Measurements from ENCODE around the gene ORC3.

GRCh38 chr6:87600576-87600975 is 10.6 kb downstream of the ORC3 start:
- no peak for TF ChIP-seq EZH2phosphoT487 (IDR thresholded peaks at IDR 0.05; ENCODE audit: insufficient read depth, low read depth)
- TF ChIP-seq EZH2 (IDR thresholded peaks at IDR 0.05; ENCODE audit: insufficient read depth, poor library complexity, severe bottlenecking): no peak

Measured in GM23248 (cell line).